Esophagus squamous epithelium (tissue), 4 donors: ENCODE results near the gene NAXE.

Experiments
- POLR2A ChIP-seq, 4 donors: fragments of 450-650 bp; IDR thresholded peaks; one replicate each; pipeline ENCODE4 v1.6.1; 2017; ENCODE audit warnings: antibody characterized with exemption in 4 of 4, mild to moderate bottlenecking in 4 of 4, moderate library complexity in 3 of 4
- TF ChIP-seq, protein P1 (sequence below), 6 experiments: fragments of 450-650 bp in 4 of 6; fragments of 200-600 bp in 2 of 6; sonication (generic) in 2 of 6; IDR thresholded peaks; one replicate each; pipeline ENCODE4 v1.5.1; 2016 to 2019; ENCODE audit warnings: antibody characterized with exemption in 6 of 6, mild to moderate bottlenecking in 4 of 6, moderate library complexity in 4 of 6

DNA sequence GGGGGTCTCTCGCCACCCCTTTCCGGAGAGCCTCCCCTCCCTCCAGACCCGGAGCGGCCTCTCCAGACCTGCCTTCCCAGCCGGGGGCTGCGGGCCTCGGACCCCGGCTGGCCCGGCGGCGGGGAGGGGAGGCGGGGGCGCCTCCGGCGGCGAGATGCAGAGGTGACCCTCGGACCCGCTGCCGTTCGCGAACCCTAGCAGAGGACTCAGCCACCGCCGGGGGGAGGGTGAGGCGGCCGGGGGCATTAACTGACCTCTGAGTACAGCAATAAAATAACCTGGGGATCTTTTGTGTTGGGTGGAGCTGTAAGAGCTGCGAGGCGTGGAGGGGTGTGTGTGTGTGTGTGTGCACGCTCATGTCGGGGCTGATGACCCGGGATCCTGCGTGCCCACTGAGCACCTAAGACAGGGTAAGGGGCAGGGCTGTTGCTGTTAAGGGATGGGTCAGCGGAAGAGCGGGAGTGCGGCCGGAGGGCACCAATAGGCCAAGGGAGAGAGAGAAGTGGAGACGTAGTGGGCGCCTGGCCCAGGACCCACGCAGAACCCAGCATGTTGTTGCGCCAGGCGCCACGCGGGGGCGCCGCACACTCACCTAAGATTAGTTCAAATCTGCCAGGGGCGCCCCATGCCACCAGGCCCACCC lies 34.0 kb downstream of the NAXE start:
- TF ChIP-seq, protein P1, sequence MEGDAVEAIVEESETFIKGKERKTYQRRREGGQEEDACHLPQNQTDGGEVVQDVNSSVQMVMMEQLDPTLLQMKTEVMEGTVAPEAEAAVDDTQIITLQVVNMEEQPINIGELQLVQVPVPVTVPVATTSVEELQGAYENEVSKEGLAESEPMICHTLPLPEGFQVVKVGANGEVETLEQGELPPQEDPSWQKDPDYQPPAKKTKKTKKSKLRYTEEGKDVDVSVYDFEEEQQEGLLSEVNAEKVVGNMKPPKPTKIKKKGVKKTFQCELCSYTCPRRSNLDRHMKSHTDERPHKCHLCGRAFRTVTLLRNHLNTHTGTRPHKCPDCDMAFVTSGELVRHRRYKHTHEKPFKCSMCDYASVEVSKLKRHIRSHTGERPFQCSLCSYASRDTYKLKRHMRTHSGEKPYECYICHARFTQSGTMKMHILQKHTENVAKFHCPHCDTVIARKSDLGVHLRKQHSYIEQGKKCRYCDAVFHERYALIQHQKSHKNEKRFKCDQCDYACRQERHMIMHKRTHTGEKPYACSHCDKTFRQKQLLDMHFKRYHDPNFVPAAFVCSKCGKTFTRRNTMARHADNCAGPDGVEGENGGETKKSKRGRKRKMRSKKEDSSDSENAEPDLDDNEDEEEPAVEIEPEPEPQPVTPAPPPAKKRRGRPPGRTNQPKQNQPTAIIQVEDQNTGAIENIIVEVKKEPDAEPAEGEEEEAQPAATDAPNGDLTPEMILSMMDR (IDR thresholded peaks at IDR 0.05): peak; percentile 60 to 82 (median 78)
- TF ChIP-seq POLR2A (IDR thresholded peaks at IDR 0.05): no peak
